GM12872 (cell line): ENCODE results near the gene CX3CR1.

Experiments used
- CTCF ChIP-seq: IDR thresholded peaks from 3 replicates; pipeline ENCODE4 v1.5.1; 2011; ENCODE audit warnings: low read depth, mild to moderate bottlenecking, low read length, moderate library complexity; ENCODE audit not compliant: insufficient read depth

CX3CR1 gene

GRCh38 chr3:39263576-39263975 is 16.3 kb downstream of the CX3CR1 start:
- no peak for TF ChIP-seq CTCF

- TF ChIP-seq CTCF = no peak
Observed at GRCh38 chr3:39262846-39263245, 17.0 kb downstream of the CX3CR1 start.

GRCh38 chr3:39261726-39262125 is 18.1 kb downstream of the CX3CR1 start:
- no peak for TF ChIP-seq CTCF

- TF ChIP-seq CTCF = peak; percentile 41; the same call in 2 of the 3 replicates
Observed at GRCh38 chr3:39260957-39261356, 18.9 kb downstream of the CX3CR1 start.

GRCh38 chr3:39260318-39260717 is 19.5 kb downstream of the CX3CR1 start:
- TF ChIP-seq CTCF = no peak

GRCh38 chr3:39255503-39256325 is 24.1 kb downstream of the CX3CR1 start:
- no peak for TF ChIP-seq CTCF

- TF ChIP-seq CTCF = no peak
Observed at GRCh38 chr3:39254806-39255449, 24.9 kb downstream of the CX3CR1 start.
